Stimulated activated naive CD4-positive, alpha-beta T cell (primary cell): ENCODE data around the gene ATG9B.
"Not testable (repeated sequence)": the region's sequence is repeated elsewhere in the genome, so short reads cannot be mapped to it uniquely, and the experiment has no call there.

Source experiments
- DNase-seq, 6 experiments: peaks; one replicate each; lab custom pipeline; 2025; lab: John Stamatoyannopoulos, UW

The ATG9B gene

DNA sequence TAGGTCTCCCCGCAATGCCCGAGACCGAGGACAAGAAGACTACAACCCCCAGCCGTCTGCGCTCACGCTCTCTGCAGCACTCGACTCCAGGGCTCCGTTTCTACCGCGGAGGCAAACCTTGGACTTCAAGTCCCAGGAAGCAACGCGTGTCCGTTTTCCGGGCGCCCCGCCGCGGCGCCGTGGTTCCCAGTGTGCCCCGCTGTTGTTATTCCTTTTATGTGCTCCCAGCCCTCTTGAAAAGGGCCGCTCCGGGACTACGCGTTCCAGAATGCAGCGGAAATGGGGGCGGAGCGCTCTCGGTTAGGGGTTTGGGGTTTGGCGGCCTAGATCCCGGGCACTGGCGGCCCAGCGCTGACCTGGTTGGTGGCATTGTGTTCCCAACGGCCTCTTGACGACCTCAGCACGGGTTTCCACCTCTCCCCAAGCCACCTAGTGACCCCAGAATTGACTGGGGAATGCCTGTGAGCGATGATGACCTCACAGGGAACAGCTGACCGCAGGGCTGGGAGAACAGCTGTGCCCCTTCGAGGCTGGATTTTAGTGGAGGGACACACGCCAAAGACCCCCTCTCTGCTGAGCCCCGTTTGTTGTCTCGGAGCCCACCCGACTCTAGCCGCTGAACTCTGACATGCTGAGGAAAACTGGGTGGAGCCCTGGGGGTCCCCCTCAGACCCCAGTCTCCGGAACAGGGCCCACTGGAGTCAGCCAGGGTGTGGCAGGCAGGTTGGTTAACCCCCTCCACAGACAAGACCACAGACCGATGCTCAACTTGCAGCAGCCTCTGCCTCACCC lies 33.9 kb upstream of the ATG9B start:
- DNase-seq: peak; percentile 93 to 98 (median 96)

DNA sequence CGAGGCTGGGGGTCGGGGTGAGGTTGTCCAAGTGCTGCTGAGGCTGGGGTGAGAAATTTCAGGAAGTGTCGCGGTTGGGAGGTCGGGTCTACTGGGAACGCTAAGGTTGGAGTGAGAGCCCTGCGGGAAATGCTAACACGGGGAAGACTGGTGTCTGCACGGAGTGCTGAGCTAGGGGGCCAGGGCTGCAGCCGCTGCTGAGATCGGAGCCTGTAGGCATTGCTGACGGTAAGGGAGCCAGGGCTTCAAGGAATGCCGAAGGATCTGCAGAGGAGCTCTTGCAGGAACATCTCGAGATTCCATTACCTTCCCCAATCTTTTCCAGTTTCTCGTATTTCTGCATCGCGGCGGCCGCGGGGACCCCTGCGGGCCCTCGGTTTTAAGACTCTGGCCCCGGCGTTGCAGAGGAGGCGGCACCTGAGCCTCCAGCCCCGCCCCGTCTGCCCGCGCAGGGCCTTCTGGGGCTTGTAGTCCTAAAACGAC lies 33.3 kb upstream of the ATG9B start, which contains the start of gene CDK5:
Gene CDK5, minus strand, starts transcription at position 392 of the 483 bp plus-strand sequence. Its CDS starts 49 bp downstream, at position 343.
- no peak for DNase-seq

DNA sequence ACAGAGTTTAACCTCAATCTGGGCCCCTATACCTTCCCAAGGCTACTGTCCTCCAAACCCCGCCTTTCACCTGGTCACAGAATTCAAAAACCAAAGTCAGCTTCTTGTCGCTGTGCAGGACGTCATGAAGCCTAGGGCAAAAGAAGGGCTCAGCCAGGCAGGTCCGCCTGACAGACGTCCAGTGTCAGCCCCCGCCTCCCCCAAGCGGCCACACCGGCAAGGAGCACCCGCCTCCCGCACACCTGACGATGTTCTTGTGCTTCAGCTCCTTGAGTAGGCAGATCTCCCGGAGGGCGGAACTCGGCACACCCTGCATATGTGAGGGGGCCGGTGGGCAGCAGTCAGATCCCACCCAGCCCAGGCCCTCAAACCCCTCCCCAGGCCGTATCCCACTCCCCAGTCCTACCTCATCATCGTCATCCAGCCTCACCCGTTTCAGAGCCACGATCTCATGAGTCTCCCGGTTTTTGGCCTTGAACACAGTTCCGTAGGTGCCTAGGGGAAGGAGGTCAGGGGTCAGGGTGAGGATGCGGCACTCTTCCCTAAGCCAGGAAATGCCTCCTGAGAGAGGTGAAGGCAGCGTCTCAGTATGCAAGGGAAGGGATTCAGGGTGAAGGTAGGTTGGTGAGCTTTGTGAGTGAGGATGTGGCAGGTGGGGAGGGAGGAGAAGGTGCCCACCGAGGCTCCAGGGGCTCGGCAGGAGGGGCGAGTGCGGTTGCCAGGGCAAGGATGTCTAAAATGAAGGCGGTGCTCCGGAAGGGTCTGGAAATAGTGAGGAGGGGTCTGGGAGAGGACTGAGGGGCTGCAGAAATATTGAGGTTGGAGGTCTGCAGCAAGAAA lies 32.6 kb upstream of the ATG9B start:
- no peak for DNase-seq

DNA sequence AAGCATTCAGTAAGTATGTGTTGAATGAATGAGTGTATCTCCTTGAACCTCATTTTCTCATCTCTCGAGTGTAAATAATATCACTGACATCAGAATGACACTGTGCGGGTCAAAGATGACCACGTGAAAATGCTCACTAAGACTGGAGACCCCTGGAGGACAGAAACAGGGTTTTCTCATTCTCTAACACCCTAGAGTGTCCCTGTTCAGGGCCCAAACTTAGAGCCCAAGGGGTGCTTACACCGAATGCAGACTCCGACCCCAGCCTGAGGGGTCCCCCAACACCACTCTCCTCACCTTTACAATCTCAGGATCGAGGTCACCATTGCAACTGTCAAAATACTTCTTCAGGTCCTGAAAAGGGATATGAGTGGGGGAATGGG lies 32.0 kb upstream of the ATG9B start:
- no peak for DNase-seq

DNA sequence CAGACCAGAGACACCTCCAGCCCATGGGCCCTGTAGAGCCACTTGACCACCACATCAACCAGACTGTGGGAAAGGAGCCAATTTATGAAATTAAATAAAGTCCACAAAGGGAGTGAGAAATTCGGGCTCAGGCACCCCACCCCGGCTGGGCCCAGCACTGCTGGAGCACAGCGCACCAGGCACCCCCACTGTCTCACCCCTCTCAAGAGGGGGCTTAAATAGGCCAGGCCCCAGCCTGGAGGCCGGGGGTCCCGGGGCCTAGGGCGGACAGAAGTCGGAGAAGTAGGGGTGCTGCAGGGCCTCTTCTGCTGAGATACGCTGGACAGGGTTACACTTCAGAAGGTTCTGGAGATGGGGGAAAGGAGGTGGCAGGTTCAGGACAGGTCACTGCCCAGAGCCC lies 29.5 kb upstream of the ATG9B start:
- no peak for DNase-seq

DNA sequence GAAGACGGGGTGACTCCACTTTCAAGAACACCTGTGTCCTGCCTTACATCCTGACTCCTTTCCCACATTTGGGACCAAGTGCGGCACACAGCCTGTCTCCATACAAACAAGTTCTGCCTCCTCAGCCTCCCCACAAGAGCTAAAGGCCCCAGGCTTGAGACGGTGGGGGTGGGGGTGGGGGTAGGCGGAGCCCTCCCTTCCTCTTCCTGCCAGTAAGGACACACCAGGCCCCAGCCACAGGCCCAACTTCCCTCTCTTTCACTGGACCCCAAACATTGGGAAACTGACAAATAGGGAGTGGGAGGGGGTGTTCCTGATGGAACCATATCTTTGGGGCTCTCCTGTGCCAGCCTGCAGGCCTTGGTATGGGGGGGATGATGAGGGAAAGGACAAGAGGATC lies 28.8 kb upstream of the ATG9B start:
- no peak for DNase-seq

DNA sequence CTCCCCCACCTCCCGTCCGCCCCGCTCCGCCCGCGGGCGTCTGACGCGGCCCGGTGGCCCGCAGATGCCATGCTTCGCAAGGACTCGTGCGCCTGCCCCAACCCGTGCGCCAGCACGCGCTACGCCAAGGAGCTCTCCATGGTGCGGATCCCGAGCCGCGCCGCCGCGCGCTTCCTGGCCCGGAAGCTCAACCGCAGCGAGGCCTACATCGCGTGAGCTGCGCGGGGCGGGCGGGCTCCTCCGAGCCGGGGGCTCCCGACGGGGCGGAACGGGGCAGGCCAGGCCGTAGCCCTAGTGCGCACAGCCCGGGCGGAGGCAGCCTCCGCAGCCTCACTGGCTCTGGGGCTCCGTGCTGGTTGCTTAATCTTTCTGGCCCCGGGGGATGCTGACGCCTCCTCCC lies 26.8 kb upstream of the ATG9B start:
- peak; percentile 38 to 67 (median 62) for DNase-seq

DNA sequence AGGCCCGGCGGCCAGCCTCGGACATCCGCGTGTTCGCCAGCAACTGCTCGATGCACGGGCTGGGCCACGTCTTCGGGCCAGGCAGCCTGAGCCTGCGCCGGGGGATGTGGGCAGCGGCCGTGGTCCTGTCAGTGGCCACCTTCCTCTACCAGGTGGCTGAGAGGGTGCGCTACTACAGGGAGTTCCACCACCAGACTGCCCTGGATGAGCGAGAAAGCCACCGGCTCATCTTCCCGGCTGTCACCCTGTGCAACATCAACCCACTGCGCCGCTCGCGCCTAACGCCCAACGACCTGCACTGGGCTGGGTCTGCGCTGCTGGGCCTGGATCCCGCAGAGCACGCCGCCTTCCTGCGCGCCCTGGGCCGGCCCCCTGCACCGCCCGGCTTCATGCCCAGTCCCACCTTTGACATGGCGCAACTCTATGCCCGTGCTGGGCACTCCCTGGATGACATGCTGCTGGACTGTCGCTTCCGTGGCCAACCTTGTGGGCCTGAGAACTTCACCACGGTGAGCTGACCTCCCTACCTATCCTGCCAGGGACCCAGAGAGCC lies 24.7 kb upstream of the ATG9B start:
- no peak for DNase-seq

DNA sequence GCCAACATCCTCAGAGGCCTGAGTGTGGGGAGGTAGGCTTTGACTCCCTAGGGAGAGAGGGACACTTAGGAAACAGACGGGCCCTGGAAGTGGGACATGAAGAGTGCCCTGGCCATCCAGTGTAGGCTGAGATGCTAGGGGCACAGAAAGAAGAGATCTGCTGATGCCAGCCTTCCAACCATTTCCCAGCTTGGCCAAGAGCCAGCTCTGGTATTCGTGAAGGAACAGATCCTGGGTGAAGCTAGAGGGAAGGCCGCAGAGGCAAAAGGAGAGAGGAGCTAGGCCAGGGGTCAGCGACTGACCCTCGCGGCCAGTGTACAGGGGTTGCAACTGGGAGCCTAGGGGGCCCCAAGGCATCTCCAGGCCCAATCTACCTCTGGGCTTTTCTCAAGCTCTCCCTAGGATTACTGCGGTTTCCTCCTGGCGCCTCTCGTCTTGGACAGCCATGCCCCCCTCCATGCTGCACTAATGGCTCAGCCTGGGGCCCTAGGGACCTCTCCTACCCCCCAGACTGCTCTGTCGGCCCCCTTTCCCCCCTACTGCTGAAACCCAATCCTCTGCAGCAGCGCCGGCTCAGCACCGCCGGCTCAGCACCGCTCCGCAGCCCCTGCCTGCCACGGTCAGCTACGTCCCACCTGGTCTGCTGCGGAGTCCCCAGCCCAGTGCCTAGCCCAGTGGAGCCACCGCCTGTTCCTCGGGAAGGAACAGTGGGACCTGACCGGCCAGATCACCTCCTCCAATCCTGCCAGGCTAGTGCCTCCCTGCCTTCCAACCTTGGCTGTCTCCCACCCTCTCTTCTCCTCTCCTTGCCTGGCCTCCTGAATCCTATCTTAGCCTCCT lies 23.9 kb upstream of the ATG9B start, which contains the start of gene ASIC3:
Gene ASIC3, plus strand, starts transcription at position 556 of the 840 bp plus-strand sequence. CDS start 355 bp downstream, outside the sequence.
- no peak for DNase-seq

DNA sequence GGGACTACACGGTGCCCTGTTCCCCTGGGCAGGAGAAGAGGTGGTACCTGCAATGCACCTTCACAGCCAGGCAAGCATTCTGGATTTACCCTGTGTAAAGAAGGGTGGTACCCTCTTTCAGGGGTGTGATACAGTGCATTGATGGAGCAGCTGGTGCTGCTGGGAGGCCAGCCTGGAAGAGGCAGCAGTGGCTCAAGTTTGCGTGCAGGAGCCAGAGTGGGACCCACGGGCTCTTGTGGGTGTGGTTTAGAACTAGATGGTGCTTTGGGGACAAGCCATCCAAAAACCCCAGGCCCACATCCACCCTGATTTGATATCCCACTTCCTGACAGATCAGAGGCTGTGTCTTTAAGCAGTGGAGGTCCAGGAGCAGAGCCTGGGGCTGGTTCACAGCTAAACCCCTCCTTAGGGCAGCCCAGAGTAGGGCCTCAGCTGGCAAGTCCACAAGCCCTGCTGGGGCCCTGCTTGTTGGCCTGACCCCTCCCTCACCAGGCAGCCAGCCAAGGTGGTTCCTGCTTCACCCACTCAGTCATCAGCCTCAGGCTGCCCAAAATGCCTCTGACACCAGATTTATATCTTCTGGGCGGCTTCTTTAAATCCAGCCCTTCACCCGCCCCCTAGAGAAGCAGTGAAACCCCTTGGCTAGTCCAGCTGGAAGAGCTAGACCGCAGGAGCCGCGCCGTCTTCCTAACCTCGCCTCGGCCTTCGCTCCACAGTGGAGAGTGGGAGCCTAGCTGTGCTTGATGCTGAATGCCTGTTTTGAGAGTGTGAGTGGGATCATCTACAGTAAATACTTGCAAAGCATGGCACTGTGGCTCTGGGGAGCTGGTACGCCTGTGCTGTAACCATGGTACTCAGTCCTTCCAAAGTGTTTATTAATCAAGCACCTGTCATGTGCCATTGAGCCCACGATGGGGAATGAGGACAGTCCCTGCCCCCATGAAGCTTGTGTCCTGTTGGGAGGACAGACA lies 22.6 kb upstream of the ATG9B start:
- no peak for DNase-seq

DNA sequence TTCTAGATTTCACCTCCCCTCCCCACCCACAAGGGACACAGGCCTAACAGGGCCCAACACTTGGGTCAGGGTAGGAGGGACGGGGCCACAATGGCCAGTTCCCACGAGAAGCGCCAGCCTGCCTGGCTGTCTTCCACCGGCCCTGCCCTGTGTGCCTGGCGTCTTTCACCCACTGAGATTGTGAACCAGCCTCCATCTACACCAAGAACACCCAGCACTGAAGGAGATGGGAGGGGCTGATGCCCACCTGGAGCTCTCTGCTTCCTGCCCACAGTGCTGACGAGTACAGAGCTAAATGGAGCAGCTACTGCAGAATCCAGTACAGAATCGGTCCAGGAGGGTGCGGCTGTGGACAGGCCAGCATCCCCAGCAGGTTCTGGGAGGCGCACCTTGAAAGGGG lies 21.7 kb upstream of the ATG9B start:
- no peak for DNase-seq

DNA sequence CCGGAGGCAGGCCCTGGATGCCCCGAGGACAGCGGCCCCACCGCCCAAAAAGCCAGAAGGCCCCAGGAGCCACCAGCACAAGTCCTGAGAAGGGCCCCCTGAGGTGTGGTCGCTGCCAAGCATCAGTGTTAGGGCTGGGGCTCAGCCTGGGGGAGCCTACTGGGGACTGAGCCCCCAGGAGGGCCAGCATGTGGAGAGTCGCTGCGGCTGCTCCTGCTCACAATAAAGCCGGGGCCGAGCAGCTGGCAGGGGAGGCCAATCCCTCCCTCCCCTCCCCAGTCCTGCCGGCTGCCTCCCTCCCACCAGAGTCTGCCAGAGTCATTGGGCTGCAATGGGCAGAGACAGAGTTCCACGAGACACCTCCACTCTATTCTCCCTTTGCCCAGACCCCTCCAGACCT lies 21.0 kb upstream of the ATG9B start:
- DNase-seq: no peak

DNA sequence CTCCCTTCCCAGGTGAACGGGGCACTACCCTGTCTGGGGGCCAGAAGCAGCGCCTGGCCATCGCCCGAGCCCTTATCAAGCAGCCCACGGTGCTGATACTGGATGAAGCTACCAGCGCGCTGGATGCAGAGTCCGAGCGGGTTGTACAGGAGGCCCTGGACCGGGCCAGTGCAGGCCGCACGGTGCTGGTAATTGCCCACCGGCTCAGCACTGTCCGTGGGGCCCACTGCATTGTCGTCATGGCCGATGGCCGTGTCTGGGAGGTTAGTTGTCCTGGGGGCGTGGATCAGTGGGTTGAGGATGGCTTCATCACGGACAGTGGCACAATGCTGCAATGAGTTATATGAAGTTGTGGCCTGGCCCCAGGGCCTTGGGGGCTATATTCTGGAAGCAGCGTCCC lies 19.7 kb upstream of the ATG9B start:
- DNase-seq: no peak

DNA sequence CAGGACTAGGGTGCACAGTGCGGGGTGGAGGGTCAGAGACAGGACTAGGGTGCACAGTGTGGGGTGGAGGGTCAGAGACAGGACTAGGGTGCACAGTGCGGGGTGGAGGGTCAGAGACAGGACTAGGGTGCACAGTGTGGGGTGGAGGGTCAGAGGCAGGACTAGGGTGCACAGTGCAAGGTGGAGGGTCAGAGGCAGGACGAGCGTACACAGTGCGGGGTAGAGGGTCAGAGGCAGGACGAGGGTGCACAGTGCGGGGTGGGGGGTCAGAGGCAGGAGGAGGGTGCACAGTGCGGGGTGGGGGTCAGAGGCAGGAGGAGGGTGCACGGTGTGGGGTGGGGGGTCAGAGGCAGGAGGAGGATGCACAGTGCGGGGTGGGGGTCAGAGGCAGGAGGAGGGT lies 19.2 kb upstream of the ATG9B start:
- DNase-seq: not testable (repeated sequence)

DNA sequence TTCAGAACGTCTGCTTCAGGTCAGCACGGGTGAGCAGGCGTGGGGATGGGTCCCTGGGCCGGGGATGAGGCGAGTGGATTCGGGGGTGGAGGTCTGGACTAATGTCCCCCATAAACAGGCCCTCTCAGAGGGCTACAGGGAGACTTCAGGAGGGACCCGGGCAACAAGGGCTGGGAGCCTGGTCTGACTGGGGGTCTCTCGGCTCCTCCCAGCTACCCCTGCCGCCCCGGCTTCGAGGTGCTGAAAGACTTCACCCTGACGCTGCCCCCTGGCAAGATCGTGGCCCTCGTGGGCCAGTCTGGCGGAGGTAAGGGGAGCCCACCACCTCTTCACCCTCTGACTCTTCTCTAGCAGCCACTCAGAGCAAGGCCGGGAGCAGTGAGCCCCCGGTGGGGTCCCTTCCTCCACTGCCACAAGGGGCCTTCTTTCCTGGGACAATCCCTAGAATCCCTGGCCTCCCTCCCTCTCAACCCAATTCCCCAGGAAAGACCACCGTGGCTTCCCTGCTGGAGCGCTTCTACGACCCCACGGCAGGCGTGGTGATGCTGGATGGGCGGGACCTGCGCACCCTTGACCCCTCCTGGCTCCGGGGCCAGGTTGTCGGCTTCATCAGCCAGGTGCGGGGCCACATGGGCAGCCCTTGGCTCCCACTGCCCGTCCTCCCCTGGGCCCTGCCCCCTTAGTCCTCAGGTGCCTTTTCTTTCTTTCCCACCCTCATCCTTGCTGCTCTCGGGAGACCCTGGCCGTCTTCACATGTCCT lies 16.5 kb upstream of the ATG9B start:
- DNase-seq: no peak

DNA sequence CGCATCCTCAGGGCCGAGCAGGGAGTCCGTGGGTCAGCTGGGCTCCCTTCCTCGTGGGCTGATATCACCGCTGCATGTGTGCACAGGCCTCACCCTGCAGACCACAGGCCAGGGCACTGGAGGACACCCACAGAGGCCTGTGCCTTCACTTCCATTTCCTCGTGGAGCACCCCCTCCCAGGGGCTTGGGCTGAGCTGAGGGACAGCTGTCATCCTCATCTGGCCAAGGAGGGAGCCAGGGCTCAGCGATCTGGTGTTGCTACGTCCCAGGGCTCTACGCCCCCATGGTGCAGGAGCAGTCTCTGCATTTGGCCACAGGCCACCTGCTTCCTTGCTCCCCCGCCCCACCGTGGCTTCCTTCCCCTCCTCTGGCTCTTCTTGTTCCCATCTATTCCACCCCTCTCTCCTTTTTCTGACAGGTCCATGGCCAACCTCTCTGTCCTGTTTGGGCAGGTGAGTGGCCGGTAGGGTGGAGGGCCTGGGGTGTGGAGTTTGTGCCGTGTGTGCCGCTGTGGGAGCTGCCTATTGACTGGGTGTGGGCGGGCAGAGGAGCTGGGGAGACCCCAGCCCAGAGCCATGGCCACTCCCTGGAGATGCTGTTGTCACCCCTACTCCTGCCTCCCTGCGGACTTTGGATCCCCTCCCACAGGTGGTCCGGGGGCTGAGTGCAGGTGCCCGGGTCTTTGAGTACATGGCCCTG lies 15.7 kb upstream of the ATG9B start:
- DNase-seq: no peak

DNA sequence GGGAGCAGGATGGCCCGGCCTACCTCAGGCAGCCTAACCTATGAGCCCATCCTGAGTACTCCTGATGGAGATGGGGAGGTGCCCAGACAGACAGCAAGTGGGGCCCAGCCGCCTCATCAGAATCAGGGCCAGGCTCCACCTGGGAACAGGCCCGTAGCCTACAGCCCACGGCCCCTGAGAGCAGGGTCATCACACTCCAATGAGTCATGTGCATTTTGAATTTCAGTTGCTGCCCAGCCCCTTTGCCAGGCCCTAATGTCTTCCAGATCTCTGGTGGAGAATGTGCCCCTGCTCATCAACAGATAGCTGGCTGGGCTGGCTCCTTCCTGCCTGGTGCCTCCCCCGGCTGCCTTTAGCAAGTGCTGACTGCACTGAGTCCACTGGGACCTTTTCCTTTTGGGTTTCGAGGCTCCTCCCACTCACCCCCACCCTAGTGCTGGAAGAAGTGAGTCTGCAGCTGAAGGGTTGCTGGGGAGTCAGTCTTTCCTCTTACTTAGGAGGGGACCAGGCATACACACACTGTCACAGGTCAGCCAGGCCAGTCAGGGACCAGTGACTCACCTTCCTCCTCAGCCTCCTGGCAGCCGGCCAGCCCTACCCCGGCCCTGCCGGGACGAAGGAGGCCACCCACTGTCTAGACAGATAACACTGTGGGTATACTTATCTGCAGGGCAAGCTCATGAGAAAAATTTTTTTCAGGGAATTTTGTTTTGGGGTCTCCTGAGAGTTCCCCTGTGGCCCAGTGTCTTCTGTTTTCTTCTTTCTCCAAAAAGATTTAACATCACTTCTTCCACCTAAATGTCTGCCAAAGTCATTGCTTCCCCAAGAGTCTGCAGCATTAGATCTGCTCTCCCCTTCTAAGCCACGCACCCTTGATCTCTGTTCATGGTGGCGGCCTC lies 14.9 kb upstream of the ATG9B start:
- DNase-seq: no peak

DNA sequence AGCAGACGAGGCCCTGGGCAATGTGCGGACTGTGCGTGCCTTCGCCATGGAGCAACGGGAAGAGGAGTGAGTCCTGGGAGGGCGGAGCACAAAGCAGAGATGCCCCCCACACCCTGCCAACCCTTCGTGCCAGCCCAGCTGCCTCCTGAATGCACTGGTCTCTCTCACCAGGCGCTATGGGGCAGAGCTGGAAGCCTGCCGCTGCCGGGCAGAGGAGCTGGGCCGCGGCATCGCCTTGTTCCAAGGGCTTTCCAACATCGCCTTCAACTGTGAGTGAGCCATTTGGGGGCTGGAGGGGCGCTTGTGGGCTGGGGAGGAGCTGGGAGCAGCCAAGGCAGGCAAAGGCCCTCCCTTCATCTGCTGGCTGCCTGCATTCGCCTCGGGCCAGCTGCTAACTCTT lies 11.6 kb upstream of the ATG9B start:
- DNase-seq: no peak
